NOMO-1 treated with DMSO at 0.1 percent for 48 hours (cell line): Measurements from ENCODE around the gene UROC1.
"Not testable (repeated sequence)": the region's sequence is repeated elsewhere in the genome, so short reads cannot be mapped to it uniquely, and the experiment has no call there.

ENCODE experiments used
- DNase-seq: peaks from one replicate; lab custom pipeline; 2025; ENCODE audit not compliant: unreplicated experiment; lab: John Stamatoyannopoulos, UW

Gene UROC1

DNA sequence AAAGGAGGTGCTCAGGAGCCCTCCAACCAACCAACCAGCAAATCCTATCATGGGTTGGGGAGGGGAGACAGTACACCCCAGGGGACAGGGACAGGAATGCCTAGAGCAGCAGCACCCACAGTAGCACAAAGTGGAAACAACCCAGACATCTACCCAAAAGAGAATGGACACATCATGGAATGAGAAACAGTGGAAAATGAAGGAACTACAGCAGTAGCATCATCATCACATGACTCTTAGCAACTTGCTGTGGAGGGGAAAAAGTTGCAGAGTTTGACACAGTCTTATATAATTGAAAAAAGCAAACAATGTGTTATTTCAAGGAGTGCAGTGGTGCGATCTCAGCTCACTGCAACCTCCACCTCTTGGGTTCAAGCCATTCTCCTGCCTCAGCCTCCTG is 30.1 kb upstream of the UROC1 start:
- DNase-seq = no peak

DNA sequence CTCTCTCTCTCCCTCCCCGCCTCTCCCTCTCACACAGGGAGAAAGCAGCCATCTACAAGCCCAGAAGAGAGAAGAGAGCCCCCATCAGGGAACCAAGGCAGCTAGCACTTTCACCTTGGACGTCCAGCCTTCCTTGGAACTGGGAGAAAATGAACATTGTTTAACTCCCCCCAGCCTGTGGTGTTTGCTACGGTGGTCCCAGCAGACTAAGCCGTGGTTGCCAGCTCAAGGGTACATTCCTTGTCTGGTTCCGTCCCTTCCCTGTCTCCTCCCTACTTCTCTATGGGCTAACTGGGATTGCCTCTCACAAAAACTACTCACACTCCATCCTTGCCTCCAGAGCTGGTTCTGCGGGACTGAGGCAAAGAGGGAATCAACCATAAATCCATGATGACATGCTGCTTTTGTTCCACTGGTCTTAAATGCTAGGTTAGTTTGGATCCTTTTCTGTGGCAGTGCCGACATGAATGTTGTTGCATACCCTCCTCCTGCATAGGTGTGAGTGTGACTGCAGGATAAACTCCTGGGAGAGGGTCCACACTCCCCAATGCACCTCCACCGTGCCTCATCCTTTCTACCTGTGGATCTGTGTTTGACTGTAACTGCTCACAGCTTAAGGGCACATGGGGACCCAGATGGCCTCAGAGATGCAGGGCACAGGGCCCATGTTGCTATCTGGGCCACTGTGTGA is 29.1 kb upstream of the UROC1 start:
- no peak for DNase-seq

DNA sequence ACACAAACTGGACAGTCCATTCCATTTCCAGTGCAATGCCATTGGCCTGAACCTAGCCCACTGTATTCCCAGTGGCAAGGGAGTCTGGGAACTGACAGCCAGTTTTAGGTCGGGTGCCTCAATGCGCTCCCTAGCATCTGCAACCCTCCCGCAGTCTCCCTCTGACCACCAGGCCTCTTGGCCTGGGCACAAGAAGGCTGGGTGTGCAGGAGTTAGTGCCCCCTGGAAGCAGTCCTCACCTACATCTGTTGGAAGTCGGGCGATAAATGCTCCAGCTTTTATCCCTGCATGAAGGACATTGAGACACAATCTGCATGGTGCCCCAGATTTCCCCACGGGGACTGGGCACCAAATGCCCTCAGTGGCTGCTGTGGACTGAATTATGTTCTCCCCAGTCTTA is 28.4 kb upstream of the UROC1 start:
- DNase-seq = no peak

DNA sequence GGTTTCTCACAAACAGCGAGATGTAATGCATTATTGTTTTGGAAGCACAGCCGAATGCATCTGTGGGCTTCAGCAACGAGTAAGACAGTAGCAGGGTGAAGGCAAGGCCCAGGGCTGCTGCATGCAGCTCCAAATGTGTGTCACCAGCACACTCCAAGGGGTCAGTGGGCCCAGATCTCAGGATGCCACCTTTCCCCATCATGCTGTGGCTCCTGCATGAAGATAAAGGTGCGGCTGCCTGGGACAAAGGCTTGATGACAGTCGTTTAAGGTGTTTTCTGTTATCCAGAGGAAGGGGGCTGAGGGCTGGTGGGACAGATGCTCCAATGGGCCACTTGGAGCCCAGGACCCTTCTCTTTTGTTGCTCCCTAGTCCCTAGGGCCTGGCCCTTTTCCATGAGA is 28.0 kb upstream of the UROC1 start:
- no peak for DNase-seq

DNA sequence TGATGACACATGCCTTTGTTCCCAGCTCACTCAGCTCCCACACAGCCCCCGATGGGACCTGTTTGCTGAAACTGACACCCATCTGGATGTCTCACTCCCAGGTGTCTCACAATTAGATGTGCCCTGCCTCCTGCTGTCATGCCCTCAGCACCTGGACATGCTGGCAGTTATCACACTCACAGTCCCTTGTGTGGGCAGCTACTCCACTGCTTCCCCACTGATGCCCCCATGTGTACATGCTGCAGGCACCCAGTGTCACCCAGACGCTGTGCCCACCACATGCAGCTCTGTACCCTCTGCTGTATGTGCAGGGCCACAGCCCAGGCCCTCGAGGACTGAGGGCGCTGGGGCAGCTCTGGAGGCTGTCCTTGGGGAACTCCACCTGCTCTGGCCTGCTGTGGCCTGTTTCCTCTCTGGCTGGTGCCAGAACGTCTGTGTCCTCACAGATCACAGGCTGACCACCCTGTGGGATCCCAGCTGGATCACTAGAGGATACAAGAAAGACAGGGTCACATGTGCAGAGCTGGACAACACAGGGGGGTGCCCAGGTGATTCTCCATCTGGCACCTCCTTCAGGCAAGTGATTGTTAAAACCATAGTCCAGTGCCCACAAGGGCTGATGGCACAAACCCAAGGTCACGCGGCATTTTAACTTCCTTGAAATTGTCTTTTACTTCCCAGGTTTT is 27.2 kb upstream of the UROC1 start:
- DNase-seq = no peak

DNA sequence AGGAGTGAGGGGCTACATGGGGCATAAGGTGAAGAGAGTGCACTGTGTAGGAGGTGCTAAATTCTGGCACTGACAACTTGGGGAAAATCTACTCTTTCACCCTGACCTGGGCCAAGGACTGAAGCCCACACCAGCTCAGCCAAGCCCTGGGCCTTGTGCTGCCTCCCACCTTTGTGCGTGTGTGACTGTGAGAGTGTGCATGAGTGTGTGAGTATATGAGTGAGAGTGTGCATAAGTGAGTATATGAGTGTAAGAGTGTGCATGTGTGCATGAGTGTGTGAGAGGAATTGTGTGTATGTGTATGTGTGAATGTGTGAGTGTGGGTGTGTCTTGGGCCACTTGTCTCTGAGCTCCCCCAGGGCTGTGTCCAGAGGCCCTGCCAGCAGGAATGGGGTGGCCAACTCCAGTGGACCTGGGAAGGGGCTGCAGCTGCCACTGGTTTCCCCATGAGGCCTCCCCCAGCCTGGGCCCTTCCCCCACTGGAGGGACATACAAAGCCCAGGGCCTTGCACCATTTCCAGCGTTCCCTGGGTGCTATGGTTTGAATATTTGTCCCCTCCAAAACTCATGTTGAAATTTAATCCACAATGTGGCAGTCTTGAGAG is 26.0 kb upstream of the UROC1 start:
- DNase-seq = no peak

DNA sequence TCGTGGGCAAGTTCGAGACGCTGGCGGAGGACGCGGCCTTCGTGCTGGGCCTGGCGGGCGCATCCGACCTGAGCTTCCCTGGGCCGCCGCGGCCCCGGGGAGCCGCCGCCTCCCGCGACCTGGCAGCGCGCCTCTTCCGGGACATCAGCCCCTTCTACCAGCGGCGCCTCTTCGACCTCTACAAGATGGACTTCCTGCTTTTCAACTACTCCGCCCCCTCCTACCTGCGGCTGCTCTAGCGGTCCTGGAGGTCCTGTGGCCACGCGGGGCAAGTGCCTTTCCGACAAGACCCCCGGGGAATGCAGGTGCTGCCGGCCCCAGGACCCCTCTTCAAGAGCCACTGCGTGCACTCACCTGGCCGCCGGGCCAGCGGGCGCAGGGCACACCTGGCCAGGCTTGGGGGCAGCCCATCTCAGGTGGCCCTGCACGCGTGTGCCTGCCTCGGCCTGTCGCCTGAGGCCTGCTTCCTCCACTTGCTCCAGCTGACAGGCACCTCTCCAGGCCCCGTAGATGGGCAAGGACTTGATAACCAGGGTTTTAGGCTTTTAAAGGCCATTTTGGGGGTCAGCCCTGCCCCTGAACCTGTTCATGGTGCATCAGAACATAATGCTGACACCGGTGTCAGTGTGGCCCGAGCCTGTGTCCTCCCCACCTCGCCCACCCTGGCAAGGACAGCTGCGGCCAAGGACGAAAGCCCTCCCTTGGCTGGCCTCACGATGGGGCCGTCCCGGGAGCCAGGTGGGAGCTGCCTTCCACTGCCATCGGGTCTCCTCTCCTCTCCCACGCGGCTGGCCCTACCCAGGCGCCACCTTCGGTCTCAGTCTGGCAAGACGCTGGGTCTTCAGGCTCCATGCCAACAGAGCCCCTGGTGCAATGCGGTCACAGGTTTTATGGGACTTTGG is 25.0 kb upstream of the UROC1 start:
- no peak for DNase-seq

DNA sequence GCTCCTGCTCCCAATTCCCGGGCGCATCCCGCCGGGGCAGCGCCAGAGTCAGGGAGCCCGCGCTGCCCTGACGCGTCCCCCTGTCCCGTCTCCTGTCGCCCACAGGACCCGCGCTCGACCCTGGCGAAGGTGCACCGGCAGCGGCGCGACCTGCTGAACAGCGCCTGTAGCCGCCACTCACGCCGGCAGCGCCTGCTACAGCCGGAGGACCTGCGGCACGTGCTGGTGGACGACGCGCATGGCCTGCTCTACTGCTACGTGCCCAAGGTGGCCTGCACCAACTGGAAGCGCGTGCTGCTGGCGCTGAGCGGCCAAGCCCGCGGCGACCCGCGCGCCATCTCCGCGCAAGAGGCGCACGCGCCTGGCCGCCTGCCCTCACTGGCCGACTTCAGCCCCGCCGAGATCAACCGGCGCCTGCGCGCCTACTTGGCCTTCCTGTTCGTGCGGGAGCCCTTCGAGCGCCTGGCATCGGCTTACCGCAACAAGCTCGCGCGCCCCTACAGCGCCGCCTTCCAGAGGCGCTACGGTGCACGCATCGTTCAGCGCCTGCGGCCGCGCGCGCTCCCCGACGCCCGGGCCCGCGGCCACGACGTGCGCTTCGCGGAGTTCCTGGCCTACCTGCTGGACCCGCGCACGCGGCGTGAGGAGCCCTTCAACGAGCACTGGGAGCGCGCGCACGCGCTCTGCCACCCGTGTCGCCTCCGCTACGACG is 24.2 kb upstream of the UROC1 start:
- no peak for DNase-seq

DNA sequence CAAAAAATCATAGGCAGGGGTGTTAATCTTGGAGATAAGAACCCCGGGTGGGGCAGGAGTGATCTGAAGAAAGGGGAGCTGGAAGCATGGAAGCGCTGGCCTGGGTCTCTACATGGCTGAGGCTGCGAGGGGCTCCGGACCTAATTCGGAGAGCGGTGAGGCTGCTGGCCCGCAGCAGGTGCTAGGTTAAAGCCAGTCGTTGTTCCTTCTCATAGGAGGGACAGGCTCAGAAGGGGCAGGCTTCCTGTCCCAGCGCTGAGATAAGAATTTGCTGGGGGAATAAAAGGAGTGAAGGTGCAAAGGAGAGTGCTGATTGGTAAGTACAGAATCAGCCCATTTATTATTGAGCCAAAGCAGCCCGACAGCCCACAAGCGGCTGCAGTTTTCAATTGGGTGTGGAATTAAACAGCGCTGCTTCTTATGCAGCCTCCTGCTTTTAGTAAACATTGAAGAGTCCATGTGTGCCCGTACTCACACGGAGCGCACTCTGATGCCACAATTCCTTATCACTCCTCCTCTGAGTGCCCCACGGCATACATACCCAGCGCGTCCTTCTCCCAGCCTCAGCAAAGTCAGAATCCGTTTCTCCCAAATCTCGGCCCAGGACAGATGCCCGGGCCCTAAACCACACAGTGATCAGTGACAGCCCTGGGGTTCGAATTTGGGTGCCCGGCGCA is 23.5 kb upstream of the UROC1 start:
- DNase-seq = peak; percentile 19

DNA sequence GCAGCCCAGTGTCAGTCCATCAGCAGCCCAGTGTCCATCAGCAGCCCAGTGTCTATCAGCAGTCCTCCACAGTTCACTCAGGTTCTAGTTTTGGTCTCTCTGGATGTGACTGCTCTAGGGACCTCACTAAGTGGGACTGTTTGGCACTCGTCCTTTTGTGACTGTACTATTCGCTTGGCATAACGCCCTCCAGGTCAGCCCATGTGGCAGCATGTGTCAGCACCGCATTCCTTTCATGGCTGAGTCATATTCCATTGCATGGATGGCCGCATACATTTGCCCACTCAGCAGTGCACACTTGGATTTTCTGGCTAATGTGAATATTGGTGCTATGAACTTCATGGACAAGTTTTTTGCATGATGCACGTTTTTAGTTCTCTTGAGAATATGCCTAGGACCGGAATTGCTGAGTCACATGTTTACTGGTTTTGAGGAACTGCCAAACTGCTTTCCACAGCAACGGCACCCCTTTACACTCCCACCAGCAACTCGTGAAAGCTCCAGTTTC is 22.8 kb upstream of the UROC1 start:
- DNase-seq = peak; percentile 85

DNA sequence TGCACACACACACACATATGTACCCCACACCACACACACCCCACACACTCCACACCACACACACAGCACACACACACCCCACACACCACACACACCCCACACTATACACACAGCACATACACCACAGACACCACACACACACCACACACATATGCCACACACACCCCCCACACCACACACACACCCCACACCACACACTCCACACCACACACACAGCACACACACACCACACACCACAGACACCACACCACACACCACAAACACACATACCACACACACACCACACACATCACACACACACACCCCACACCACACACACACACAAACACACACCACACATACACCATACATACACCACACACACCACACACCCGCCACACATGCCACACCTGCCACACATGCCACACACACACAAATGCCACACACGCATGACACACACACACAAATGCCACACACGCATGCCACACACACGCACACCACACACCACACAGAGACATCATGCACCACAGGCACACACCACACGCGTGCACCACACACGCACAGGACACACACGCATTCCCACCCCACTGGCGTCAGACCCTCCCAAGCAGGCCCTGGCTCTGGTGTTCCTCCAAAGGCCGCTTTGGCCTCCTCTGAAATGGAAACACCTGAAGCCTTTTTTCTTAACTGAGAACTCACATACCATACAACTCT is 22.1 kb upstream of the UROC1 start:
- DNase-seq = no peak

DNA sequence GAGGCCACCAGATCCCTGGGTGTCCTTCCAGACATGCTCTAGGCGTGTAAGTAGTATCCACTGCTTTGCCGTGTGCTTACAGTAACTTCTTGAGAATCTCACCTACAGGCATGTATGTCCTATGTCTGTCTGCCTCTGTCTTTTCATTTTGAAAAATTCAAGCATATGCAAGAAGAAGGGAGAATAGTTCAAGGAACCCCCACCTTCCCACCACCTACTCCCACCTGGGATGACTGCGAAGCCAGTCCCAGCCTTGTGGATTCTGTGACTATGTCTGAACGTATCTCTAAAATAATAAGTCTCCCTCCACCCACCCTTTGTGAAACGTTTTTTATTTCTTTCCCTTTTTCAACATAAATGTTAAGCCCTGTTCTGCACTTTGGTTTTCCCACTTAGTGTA is 21.4 kb upstream of the UROC1 start:
- no peak for DNase-seq

DNA sequence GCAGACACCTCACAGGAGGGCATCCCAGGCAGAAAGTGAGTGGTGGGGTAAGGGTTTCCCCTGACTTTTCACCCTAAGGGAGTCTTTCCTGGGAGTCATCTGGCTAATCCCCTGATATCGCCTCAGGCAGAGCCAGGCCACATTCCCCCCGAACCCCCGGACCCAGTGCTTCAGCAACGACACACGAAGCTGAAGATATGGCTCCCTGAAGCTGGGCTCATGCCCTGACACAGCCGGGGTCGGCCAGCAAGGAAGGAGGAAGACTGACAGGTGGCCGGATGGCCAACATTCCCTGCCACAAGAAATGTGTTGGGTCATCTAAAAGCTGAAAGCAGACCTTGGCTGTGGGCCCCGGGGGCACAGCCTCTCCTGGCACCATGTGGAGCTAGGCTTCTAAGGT is 20.7 kb upstream of the UROC1 start:
- DNase-seq = no peak

DNA sequence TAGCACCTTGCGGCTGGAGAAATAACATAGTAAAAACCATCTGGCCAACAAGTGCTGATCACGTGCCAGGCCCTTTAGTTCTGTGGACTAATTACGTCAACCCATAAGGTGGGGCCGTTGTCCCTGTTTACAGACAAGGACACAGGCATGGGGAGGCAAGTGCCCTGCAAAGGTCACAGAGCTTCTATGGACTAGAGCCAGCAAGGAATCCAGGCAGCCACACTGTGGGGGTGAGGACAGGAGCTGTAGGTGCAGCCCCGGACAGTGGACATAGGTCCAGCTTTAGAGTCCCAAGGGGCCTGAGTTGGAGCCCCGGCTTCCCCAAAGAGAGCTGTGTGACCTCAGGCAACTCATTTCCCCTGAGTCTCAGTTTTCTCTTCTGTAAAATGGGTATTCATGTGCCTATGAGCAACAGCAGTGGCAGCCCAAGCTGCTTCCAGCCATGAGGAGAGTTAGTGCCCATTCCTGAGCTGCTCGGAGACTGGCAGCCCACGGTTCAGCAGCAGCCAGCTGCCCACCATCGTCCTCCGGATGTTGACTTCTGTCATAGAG is 20.2 kb upstream of the UROC1 start:
- no peak for DNase-seq

DNA sequence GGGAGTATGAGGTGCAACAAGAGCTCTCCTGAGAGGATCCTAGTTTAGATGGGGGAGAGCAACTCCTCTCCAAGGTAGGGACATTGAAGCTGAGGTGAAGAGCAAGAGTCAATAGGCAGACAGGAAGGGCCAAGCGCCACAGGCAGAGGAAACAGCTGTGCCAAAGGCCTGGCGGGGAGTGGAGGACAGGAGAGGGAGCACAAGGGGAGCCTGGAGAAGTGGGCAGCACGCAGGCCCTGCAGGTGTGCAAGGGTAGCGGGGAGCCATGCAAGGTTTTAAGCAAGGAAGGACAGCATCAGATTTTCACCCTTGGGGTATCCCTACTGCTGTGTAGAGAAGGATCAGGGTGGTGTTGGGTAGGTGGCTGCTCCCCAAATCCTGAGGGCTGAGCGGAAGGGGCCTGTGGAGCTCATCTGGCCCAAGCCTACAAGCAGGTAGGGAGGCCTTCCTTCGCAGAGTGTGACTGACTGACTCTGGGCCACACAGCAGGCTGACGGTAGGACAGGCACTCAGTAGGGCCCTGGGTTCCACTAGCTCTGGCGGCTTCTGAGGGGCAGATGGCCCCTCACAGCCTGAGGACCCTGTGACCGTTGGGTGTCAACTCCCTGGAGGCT is 19.6 kb upstream of the UROC1 start:
- no peak for DNase-seq

DNA sequence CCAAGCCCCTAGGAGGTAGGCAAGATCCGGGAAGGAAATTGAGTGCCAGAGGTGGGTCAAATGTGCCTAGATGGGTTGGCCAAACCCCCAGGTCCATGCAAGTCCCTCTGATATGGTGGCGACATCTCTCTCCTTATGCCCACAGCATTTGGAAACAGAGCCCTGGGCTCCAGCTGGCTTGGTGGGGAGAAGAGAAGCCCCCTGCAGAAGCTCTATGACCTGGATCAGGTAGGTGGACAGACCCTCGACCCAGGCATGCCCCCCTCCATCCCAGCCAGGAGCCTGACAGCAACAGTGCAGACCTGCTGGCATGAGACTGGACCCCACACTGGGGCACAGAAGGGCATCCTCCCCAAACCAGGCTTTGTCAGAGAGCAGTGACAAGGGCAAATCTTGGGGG is 18.6 kb upstream of the UROC1 start:
- no peak for DNase-seq

DNA sequence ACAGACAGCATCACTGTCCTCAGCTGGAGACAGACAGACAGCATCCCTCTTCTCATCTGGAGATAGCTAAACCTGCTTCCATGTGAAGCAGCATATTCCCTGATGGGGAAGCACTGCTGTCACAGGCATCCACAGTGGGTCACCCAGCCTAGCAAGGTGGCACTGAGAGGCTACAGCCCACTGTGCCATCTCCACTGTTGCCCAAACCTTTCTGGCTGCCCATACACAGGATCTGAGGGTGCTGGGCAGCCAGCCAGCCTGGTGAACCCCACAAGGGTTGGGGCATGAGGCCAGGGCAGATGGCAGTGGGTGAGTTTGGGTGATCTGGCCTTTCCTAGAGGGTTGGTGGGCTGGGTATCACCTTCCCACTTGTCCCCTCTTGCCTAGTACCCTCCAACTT is 18.1 kb upstream of the UROC1 start:
- DNase-seq = no peak

DNA sequence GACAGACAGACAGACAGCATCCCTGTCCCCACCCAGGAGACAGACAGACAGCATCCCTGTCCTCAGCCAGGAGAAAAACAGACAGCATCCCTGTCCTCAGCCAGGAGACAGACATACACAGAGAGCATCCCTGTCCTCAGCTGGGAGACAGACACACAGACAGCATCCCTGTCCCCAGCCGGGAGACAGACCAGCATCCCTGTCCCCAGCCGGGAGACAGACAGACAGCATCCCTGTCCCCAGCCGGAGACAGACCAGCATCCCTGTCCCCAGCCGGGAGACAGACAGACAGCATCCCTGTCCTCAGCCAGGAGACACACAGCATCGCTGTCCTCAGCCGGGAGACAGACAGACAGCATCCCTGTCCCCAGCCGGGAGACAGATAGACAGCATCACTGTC is 17.1 kb upstream of the UROC1 start:
- not testable (repeated sequence) for DNase-seq

DNA sequence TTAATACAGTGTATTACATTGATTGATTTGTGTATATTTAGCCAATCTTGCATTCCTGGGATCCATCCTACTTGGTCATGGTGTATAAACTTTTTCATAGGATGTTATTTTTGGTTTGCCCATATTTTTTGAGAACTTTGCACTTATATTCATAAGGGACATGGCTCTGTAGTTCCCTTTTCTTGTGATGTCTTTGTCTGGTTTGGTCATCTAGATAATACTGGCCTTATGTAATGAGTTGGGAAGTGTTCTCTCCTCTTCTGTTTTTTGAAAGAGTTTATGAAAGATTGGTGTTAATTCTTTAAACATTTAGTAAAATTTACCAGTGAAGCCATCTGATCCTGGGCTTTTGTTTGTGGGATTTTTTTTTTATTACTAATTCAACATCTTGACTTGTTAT is 15.9 kb upstream of the UROC1 start:
- peak; percentile 44 for DNase-seq
